GM12873 (cell line): Measurements from ENCODE around the gene CNNM3.

Source experiments
- CTCF ChIP-seq: IDR thresholded peaks from 2 replicates; pipeline ENCODE4 v1.5.1; 2012; ENCODE audit warnings: low read depth, mild to moderate bottlenecking, moderate library complexity, low read length, control low read depth; ENCODE audit not compliant: insufficient read depth; ENCODE audit errors: missing control alignments

The CNNM3 gene

DNA sequence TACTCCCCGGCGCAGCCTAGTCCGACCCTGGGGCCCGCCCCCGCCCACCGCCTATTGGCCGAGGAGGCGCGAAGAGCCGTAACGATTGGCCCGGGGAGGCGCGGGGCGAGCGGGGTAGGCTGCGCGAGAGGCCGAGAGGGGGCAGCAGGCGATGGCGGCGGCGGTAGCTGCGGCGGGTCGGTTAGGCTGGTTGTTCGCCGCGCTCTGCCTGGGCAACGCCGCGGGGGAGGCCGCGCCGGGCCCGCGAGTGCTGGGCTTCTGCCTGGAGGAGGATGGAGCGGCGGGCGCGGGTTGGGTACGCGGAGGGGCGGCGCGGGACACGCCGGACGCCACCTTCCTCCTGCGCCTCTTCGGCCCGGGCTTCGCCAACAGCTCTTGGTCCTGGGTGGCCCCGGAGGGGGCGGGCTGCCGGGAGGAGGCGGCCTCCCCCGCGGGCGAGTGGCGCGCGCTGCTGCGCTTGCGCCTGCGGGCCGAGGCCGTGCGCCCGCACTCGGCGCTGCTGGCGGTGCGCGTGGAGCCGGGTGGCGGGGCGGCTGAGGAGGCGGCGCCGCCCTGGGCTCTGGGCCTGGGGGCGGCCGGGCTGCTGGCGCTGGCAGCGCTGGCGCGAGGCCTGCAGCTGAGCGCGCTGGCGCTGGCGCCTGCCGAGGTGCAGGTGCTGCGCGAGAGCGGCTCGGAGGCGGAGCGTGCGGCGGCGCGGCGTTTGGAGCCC lies at the start of gene CNNM3:
Gene CNNM3 (plus strand): TSS at position 142 of the 709 bp plus-strand sequence. CDS start 10 bp downstream, at position 152.
- TF ChIP-seq CTCF = peak; percentile 51

DNA sequence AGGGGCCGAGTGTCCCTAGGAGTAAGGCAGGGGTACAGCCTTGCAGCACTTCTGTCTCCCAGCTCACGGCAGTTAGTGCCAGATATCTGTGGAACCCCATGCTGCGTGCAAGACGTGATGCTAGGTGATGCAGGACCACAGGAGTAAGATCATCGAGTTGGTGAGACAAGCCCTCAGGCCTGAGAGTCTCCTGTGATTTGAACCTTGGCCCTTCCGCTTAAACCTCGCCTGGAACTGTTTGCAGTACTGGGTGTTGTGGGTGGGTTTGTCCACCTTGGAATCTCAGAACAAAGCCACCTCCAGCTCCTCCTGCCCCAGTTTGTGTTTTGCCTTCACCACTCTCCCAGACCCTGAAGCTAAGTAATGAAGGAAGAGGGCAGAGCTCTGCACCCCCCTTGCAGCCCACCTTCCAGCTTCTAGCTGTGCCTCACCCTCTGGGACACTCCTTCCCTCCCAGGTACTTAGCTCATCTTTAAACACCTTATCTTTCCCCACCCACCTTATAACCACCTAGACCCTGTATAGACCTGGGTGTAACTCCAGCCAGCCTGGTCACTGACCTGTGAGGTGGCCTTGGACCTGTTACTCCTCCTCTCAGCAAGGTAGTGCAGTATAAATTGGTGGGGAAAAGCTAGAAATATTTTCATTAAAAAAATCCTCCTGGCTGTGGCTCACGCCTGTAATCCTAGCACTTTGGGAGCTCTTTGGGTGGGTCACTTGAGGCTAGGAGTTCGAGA lies 48.8 kb upstream of the CNNM3 start:
- no peak for TF ChIP-seq CTCF

DNA sequence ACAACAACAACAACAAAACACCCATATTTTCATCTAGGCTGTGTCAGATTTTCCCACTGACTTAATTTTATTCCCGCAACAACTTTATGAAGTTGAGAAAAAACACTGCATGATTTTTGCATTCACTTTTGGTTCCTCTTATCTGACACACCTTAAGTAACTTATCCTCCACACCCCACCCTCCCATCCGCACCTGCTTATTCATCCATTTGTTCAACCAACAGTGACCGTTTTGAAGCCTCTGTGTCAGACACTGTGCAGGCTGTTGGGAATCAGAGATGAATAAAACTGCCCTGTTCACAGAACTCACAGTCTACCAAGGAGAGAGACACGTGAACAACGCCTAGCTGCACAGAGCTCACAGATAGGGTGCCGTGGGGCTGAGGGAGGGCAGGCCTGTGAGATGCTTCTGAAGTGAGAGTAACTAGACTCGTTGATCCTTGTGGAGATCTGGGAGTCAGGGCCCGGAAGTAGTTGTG lies 47.9 kb upstream of the CNNM3 start:
- TF ChIP-seq CTCF = no peak

DNA sequence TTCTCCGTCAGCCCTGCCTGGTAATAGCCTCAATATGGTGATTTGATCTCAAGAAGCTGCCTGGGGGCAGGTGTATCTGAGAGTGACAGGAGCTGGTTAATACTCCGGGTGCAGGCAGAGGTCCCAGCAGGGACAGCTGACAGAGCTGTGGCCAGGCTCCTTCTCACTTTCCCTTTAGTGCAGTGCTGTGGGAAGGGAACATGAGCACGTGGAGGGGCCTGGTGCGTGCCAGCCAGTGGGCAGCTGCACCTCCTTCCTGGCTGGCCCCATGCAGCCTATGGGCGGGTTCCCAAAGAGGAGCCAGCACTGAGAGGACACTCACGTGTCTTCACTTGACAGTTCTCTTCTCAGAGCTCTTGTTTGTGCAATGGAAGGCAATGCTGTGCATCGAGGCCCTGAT lies 46.3 kb upstream of the CNNM3 start:
- no peak for TF ChIP-seq CTCF

- TF ChIP-seq CTCF = no peak
Observed at GRCh38 chr2:96770442-96771202, 45.4 kb upstream of the CNNM3 start.

GRCh38 chr2:96771796-96772618 lies 44.1 kb upstream of the CNNM3 start:
- TF ChIP-seq CTCF = no peak
